Kidney epithelial cell (primary cell): Measurements from ENCODE around the gene GAPDH. TPM values are rescaled to one million over a fixed set of nuclear protein-coding genes. Genes with fewer than 3 reads are reported as not detected.

Experiments
- DNase-seq: peaks from one replicate; pipeline ENCODE4 v3.0.0-alpha.2; 2010; ENCODE audit warnings: low read depth
- H3K27me3 ChIP-seq: 2 replicates; pipeline ENCODE4 v1.6.0; 2011; ENCODE audit warnings: low read length; ENCODE audit not compliant: control insufficient read depth, insufficient read depth
- H3K36me3 ChIP-seq: 2 replicates; pipeline ENCODE4 v1.5.1; 2011; ENCODE audit warnings: low read length; ENCODE audit not compliant: control insufficient read depth, insufficient read depth
- H3K4me3 ChIP-seq: 2 replicates; pipeline ENCODE4 v1.5.1; 2011; ENCODE audit warnings: low read depth, mild to moderate bottlenecking, control low read depth, low read length
- total RNA-seq: library from RNA; depleted of rRNA; stranded (reverse); fragments of >200 nt; gene quantifications from 2 replicates; pipeline ENCODE4 v1.2.3, GENCODE V29; 2015
- TF ChIP-seq, protein P1 (sequence below): IDR thresholded peaks from 2 replicates; pipeline ENCODE4 v1.5.1; 2011; ENCODE audit warnings: mild to moderate bottlenecking, moderate library complexity, low read length, control low read depth, inconsistent platforms; ENCODE audit not compliant: insufficient read depth, poor library complexity, severe bottlenecking

Gene GAPDH
- total RNA-seq, 1 donor from 2014 or later = 3,951 TPM

DNA sequence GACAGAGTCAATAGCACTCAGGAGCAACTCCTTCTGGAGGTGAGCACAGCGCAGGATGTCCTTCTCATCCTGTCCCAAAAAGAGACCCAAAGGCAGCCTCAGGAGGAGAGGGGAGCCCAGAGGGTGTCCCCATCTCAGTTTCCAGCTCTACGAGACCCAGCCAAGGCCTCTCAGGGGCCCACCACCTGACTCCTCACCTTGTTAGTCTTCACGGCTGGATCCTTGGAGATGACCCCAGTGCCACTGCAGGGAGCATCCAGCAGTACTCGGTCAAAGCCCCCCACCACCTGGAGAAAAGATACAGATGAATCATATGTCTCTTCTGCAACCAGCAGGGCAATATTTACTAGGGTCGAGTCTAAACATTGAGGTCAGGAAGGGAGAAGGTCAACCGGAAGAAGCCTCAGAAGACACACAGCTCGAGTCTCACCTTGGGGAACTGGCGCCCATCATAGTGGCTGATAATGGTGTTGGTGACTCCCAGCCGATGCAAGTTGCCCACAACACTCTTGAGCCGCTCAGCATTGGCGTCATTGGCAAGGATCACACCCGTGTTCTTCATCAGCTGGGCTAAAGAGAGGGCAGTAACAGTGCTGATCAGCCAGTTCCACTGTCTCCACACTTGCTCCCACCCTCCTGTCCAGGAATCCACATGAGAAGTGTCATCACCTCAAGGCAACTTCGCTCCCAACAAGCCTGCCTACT is 26.3 kb downstream of the GAPDH start:
- Histone ChIP-seq H3K36me3 (peaks cover 10% of the 10 kb centered on the region), H3K4me3 (no peak overlapping the region), H3K27me3 (no peaks in the 10 kb centered on the region)
- TF ChIP-seq, protein P1, sequence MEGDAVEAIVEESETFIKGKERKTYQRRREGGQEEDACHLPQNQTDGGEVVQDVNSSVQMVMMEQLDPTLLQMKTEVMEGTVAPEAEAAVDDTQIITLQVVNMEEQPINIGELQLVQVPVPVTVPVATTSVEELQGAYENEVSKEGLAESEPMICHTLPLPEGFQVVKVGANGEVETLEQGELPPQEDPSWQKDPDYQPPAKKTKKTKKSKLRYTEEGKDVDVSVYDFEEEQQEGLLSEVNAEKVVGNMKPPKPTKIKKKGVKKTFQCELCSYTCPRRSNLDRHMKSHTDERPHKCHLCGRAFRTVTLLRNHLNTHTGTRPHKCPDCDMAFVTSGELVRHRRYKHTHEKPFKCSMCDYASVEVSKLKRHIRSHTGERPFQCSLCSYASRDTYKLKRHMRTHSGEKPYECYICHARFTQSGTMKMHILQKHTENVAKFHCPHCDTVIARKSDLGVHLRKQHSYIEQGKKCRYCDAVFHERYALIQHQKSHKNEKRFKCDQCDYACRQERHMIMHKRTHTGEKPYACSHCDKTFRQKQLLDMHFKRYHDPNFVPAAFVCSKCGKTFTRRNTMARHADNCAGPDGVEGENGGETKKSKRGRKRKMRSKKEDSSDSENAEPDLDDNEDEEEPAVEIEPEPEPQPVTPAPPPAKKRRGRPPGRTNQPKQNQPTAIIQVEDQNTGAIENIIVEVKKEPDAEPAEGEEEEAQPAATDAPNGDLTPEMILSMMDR = no peak
- no peak for DNase-seq

DNA sequence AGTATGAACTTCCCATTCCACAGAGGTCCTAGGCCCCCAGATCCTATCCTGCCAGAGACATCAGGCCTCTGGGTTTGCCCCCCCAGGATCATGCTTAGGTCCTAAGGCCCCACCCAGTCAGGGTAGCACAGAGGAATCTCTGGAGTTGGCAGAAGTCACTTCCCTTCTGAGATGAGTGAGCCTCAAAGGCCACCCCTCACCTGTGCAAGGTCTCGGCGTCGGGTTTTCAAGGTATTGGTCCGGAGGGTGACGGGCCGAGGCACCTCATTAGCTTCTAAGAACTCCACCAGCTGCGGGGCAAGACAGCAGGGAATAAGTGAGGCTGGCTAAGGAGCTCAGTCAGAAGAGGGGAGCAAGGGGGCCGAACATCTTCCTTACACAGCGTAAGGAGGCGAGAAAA is 28.6 kb downstream of the GAPDH start:
- TF ChIP-seq, protein P1 = no peak
- peaks cover 10% of the 10 kb centered on the region for H3K36me3 ChIP-seq
- DNase-seq = no peak

DNA sequence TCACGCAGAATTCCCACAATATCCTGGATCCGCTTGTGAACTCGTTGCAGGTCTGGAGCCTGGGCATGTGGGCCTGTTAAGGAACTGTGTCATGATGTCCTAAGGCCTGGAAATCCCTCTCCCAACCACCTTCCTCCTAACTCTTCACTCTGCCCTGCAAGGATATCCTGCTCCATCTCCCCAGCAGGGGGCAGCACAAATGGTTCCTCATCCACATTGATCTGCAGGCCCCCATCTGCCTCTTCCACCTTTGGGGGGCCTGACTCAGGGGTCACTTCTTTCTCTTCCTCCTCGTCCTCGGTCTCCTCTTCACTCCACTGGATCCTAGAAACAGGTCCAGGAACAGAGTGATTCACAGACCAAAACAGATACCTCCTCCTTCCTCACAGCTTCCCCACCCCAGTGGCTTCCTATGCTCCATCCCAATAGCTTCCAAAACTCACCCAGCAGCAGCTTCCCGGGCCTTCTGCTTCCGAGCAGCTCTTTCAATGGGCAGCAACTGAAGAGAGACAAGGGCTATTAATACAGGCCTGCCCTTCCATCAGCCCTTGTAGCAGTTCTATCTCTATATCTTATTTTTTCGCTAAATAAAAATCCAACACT is 29.2 kb downstream of the GAPDH start:
- no peaks in the 10 kb centered on the region for H3K27me3 ChIP-seq
- peaks cover 10% of the 10 kb centered on the region for H3K36me3 ChIP-seq
- no peak for DNase-seq
- H3K4me3 ChIP-seq = no peak overlapping the region
- TF ChIP-seq, protein P1 = peak; percentile 78

More for the DNA sequence above, 28.6 kb downstream of the GAPDH start:
- H3K27me3 ChIP-seq = no peaks in the 10 kb centered on the region
- H3K4me3 ChIP-seq = no peak overlapping the region

DNA sequence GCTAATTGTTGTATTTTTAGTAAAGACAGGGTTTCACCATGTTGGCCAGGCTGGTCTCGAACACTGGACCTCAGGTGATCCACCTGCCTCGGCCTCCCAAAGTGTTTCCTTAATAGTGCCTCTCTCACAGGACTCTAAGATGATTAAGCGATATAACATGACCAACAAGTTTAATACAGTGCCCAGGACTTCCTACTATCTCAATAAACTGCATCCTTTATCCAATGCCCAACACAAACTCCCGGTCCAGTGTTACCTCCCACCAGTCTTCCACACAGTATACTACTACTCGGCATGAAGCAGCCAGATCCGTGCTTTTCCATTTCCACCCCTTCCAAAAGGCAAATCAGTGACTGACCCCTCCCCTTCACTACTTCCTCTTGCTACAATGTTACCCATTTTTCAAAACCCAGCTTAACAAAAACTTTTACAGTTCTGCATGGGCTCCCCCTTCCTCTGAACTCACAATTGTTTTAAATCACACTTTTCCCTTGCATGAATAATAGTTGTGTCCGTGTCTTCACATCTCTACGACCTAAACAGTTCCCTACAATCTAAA is 32.9 kb downstream of the GAPDH start:
- H3K36me3 ChIP-seq = peaks cover 9% of the 10 kb centered on the region
- TF ChIP-seq, protein P1 = no peak
- H3K27me3 ChIP-seq = no peaks in the 10 kb centered on the region
- no peak for DNase-seq
- H3K4me3 ChIP-seq = peak overlapping the region; percentile 81

DNA sequence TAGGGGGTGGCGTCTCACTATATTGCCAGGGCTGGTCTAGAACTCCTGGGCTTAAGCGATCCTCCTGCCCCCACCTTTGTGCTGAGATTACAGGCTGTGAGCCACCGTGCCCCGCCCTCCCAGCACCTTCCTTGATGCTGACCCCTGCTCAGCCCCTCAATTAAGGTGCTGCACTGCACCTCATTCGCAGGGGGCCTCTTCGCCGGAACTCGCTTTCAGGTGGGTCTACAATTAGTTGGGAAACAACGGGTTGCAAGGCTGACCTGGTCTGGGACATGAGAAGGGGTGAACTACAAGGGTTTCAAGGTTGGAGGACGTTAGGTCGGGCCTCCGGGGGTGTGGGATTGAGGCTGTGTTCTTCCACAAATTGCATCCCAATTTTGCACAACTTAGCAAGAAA is 35.0 kb downstream of the GAPDH start:
- H3K27me3 ChIP-seq = no peaks in the 10 kb centered on the region
- no peak overlapping the region for H3K4me3 ChIP-seq
- peaks cover 3% of the 10 kb centered on the region for H3K36me3 ChIP-seq
- no peak for DNase-seq
- TF ChIP-seq, protein P1 = no peak
